Cardiac fibroblast (primary cell): Measurements from ENCODE around the gene CADM2.
A peak's percentile ranks its signal among the peaks of the same experiment; 100 is the strongest.

Experiments
- DNase-seq, 2 donors: peaks; one replicate each; pipeline versions ENCODE4 v3.0.0 to v3.0.0-alpha.2; 2010; ENCODE audit warnings: low read depth in 2 of 2
- H3K4me3 ChIP-seq, 2 donors: replicated peaks in 1 of 2; 1 replicate in 1 of 2; 2 replicates in 1 of 2; pipeline ENCODE4 v1.5.1; 2011; ENCODE audit warnings: low read depth in 2 of 2, low read length in 2 of 2, mild to moderate bottlenecking in 2 of 2, moderate library complexity in 1 of 2
- CTCF ChIP-seq: IDR thresholded peaks from one replicate; pipeline ENCODE4 v1.5.1; 2011; ENCODE audit warnings: low read depth, mild to moderate bottlenecking, low read length, inconsistent platforms

CADM2 gene

GRCh38 chr3:85821130-85821756 is 862.5 kb downstream of the CADM2 start:
- DNase-seq, result peak in 1 of 2 donors; percentile 3
- peak; percentile 18 for TF ChIP-seq CTCF
- no peak overlapping the region for H3K4me3 ChIP-seq

- no peak overlapping the region for H3K4me3 ChIP-seq
- TF ChIP-seq CTCF, result no peak
- DNase-seq, result no peak
These were observed 877.2 kb downstream of the CADM2 start for GRCh38 chr3:85835857-85836440.

- TF ChIP-seq CTCF, result no peak
- no peak overlapping the region for H3K4me3 ChIP-seq
- no peak for DNase-seq
These were observed 878.6 kb downstream of the CADM2 start for GRCh38 chr3:85837402-85837801.

GRCh38 chr3:85838921-85839320 is 880.1 kb downstream of the CADM2 start:
- TF ChIP-seq CTCF, result no peak
- no peak for DNase-seq
- no peak overlapping the region for H3K4me3 ChIP-seq

- TF ChIP-seq CTCF, result no peak
- H3K4me3 ChIP-seq, result no peak overlapping the region
- DNase-seq, result no peak
These were observed 883.3 kb downstream of the CADM2 start for GRCh38 chr3:85842081-85842480.

- TF ChIP-seq CTCF, result no peak
- DNase-seq, result no peak
These were observed 888.2 kb downstream of the CADM2 start for GRCh38 chr3:85846940-85847339.

GRCh38 chr3:85851071-85851470 is 892.3 kb downstream of the CADM2 start:
- no peak for TF ChIP-seq CTCF
- H3K4me3 ChIP-seq, result no peak overlapping the region
- DNase-seq, result no peak

More at GRCh38 chr3:85846940-85847339, 888.2 kb downstream of the CADM2 start:
- H3K4me3 ChIP-seq, result no peak overlapping the region
